Mucosa of gallbladder (tissue), 1 donor: Measurements from ENCODE around the gene MMP14. TPM values are rescaled to one million over a fixed set of nuclear protein-coding genes. Genes with fewer than 3 reads are reported as not detected.
"Not testable (repeated sequence)": the region's sequence is repeated elsewhere in the genome, so short reads cannot be mapped to it uniquely, and the experiment has no call there.

Source experiments
- DNase-seq: peaks from one replicate; pipeline ENCODE4 v3.0.0-alpha.2; 2020; ENCODE audit warnings: low spot score
- total RNA-seq: library from RNA; stranded (reverse); gene quantifications from one replicate; pipeline ENCODE4 v1.2.1, GENCODE V29; 2021
- donor health status: DM: no; HTN: no; CAD: no.

MMP14 gene
- total RNA-seq, 1 donor from 2014 or later, result 222 TPM

- no peak for DNase-seq
Observed at GRCh38 chr14:22814373-22814772, 22.0 kb upstream of the MMP14 start.

GRCh38 chr14:22814941-22815713, 21.3 kb upstream of the MMP14 start, which contains the start of gene SLC7A7:
TSS of gene SLC7A7 (minus strand) at chr14:22815435. CDS start at chr14:22813398, 2,037 bp downstream.
- DNase-seq, result peak; percentile 69

GRCh38 chr14:22819151-22819988, 17.0 kb upstream of the MMP14 start:
- DNase-seq, result peak; percentile 64

- no peak for DNase-seq
Observed at GRCh38 chr14:22820731-22821130, 15.7 kb upstream of the MMP14 start.

GRCh38 chr14:22821193-22822015, 15.0 kb upstream of the MMP14 start:
- DNase-seq, result peak; percentile 77

- DNase-seq, result no peak
Observed at GRCh38 chr14:22822016-22822570, 14.3 kb upstream of the MMP14 start.

- peak; percentile 83 for DNase-seq
Observed at GRCh38 chr14:22822571-22823098, 13.8 kb upstream of the MMP14 start.

- peak; percentile 71 for DNase-seq
Observed at GRCh38 chr14:22824711-22825359, 11.6 kb upstream of the MMP14 start.

GRCh38 chr14:22829076-22829660, 7.2 kb upstream of the MMP14 start:
- not testable (repeated sequence) for DNase-seq

- peak; percentile 92 for DNase-seq
Observed at GRCh38 chr14:22829661-22830442, 6.5 kb upstream of the MMP14 start, which contains the start of gene MRPL52. TSS of gene MRPL52 (plus strand) at chr14:22829887. CDS start at chr14:22829913, 26 bp downstream.

- no peak for DNase-seq
Observed at GRCh38 chr14:22830443-22831010, 5.9 kb upstream of the MMP14 start.

GRCh38 chr14:22835505-22835904, 880 bp upstream of the MMP14 start:
- DNase-seq, result no peak

GRCh38 chr14:22837114-22837749, 847 bp downstream of the MMP14 start:
- no peak for DNase-seq

GRCh38 chr14:22837750-22838538, 1.6 kb downstream of the MMP14 start:
- DNase-seq, result no peak

- no peak for DNase-seq
Observed at GRCh38 chr14:22838631-22839041, 2.3 kb downstream of the MMP14 start.

- DNase-seq, result no peak
Observed at GRCh38 chr14:22839159-22839779, 2.9 kb downstream of the MMP14 start.

GRCh38 chr14:22841311-22841710, 4.9 kb downstream of the MMP14 start:
- no peak for DNase-seq
